OCI-LY7 (cell line): ENCODE results near the gene SETBP1.
A peak's percentile ranks its signal among the peaks of the same experiment; 100 is the strongest.

Source experiments
- EZH2phosphoT487 ChIP-seq: fragments of 200-600 bp; sonication (generic); IDR thresholded peaks from 2 replicates; pipeline ENCODE4 v1.6.1; 2018; ENCODE audit warnings: low read depth, borderline replicate concordance, mild to moderate bottlenecking, mixed run types, antibody characterized with exemption, low read length, moderate library complexity, mixed read lengths
- TF ChIP-seq, protein P1 (sequence below): fragments of 200-600 bp; sonication (generic); conservative IDR thresholded peaks from 2 replicates; pipeline ENCODE4 v1.5.1; 2014; ENCODE audit warnings: mild to moderate bottlenecking, antibody characterized with exemption, low read length, moderate library complexity, mixed read lengths

DNA sequence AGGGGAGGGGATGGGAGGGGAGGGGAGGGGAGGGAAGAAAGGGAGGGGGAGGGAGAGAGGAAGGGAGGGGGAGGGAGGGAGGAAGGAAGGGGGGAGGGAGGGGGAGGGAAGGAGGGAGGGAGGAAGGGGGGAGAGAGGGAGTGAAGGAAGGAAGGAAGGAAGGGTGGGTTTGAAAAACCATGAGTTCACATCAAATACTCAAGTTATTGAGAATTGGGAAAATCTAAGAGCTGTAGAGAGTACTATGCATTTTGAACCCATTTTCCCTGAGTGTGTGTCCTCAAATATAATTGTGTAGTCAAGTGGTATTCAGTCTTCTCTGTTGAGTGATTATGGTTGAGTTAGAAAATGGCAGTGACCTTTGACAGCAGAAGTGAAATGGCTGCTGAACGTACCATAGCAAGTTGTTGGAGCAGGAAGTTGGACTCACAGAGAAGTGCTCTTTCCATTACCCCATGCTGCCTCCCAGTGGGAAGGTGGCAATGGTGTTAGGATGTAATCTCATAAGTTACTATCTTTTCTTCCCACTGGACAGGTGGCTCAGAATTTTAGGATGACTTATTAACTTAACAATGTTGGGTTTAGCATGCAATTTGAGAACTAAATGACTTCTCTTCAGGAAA is 214.6 kb downstream of the SETBP1 start:
- TF ChIP-seq, protein P1, sequence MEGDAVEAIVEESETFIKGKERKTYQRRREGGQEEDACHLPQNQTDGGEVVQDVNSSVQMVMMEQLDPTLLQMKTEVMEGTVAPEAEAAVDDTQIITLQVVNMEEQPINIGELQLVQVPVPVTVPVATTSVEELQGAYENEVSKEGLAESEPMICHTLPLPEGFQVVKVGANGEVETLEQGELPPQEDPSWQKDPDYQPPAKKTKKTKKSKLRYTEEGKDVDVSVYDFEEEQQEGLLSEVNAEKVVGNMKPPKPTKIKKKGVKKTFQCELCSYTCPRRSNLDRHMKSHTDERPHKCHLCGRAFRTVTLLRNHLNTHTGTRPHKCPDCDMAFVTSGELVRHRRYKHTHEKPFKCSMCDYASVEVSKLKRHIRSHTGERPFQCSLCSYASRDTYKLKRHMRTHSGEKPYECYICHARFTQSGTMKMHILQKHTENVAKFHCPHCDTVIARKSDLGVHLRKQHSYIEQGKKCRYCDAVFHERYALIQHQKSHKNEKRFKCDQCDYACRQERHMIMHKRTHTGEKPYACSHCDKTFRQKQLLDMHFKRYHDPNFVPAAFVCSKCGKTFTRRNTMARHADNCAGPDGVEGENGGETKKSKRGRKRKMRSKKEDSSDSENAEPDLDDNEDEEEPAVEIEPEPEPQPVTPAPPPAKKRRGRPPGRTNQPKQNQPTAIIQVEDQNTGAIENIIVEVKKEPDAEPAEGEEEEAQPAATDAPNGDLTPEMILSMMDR, result peak; percentile 58
- TF ChIP-seq EZH2phosphoT487, result no peak
